Measurements from ENCODE around the gene THOP1.

Gene THOP1

GRCh38 chr19:2798733-2799132 lies 13.4 kb downstream of the THOP1 start:
- DNase-seq (ENCODE audit: low read depth): no peak
- Histone ChIP-seq H3K4me1 (ENCODE audit: control insufficient read depth, insufficient read depth, low read length) (peaks cover 4% of the 10 kb centered on the region), H3K9me3 (ENCODE audit: control insufficient read depth, low read length) (no peaks in the 10 kb centered on the region), H3K4me3 (ENCODE audit: low read length) (no peak overlapping the region), H3K9ac (ENCODE audit: low read length) (no peak overlapping the region), H3K36me3 (ENCODE audit: control insufficient read depth, insufficient read depth, low read length, severe bottlenecking) (peaks cover 36% of the 10 kb centered on the region), H3K27me3 (replicated peaks; ENCODE audit: control insufficient read depth, insufficient read depth, low read length) (no peaks in the 10 kb centered on the region)

GRCh38 chr19:2799273-2800020 lies 14.1 kb downstream of the THOP1 start:
- Histone ChIP-seq H3K36me3 (ENCODE audit: control insufficient read depth, insufficient read depth, low read length, severe bottlenecking) (peaks cover 32% of the 10 kb centered on the region), H3K9ac (ENCODE audit: low read length) (no peak overlapping the region), H3K9me3 (ENCODE audit: control insufficient read depth, low read length) (no peaks in the 10 kb centered on the region), H3K27me3 (replicated peaks; ENCODE audit: control insufficient read depth, insufficient read depth, low read length) (no peaks in the 10 kb centered on the region), H3K4me1 (ENCODE audit: control insufficient read depth, insufficient read depth, low read length) (peaks cover 4% of the 10 kb centered on the region), H3K4me3 (ENCODE audit: low read length) (no peak overlapping the region)
- no peak for DNase-seq (ENCODE audit: low read depth)

GRCh38 chr19:2800506-2800905 lies 15.2 kb downstream of the THOP1 start:
- no peak for DNase-seq (ENCODE audit: low read depth)
- Histone ChIP-seq H3K4me1 (ENCODE audit: control insufficient read depth, insufficient read depth, low read length) (peaks cover 4% of the 10 kb centered on the region), H3K27me3 (replicated peaks; ENCODE audit: control insufficient read depth, insufficient read depth, low read length) (no peaks in the 10 kb centered on the region), H3K9me3 (ENCODE audit: control insufficient read depth, low read length) (no peaks in the 10 kb centered on the region), H3K4me3 (ENCODE audit: low read length) (no peak overlapping the region), H3K36me3 (ENCODE audit: control insufficient read depth, insufficient read depth, low read length, severe bottlenecking) (peaks cover 30% of the 10 kb centered on the region), H3K9ac (ENCODE audit: low read length) (no peak overlapping the region)

- Histone ChIP-seq H3K4me3 (ENCODE audit: low read length) (no peak overlapping the region), H3K36me3 (ENCODE audit: control insufficient read depth, insufficient read depth, low read length, severe bottlenecking) (peaks cover 24% of the 10 kb centered on the region), H3K4me1 (ENCODE audit: control insufficient read depth, insufficient read depth, low read length) (peaks cover 4% of the 10 kb centered on the region), H3K27me3 (replicated peaks; ENCODE audit: control insufficient read depth, insufficient read depth, low read length) (no peaks in the 10 kb centered on the region), H3K9ac (ENCODE audit: low read length) (no peak overlapping the region), H3K9me3 (ENCODE audit: control insufficient read depth, low read length) (no peaks in the 10 kb centered on the region)
- no peak for DNase-seq (ENCODE audit: low read depth)
Measured at GRCh38 chr19:2802826-2803225, 17.5 kb downstream of the THOP1 start.

- no peak overlapping the region for H3K9ac ChIP-seq (ENCODE audit: low read length)
- DNase-seq (ENCODE audit: low read depth): no peak
- H3K4me1 ChIP-seq (ENCODE audit: control insufficient read depth, insufficient read depth, low read length): peaks cover under 1% of the 10 kb centered on the region
- H3K36me3 ChIP-seq (ENCODE audit: control insufficient read depth, insufficient read depth, low read length, severe bottlenecking): peaks cover 27% of the 10 kb centered on the region
- H3K4me3 ChIP-seq (ENCODE audit: low read length): no peak overlapping the region
- no peaks in the 10 kb centered on the region for H3K9me3 ChIP-seq (ENCODE audit: control insufficient read depth, low read length)
- H3K27me3 ChIP-seq (replicated peaks; ENCODE audit: control insufficient read depth, insufficient read depth, low read length): no peaks in the 10 kb centered on the region
Measured at GRCh38 chr19:2803486-2804155, 18.3 kb downstream of the THOP1 start.

GRCh38 chr19:2804156-2805004 lies 19.1 kb downstream of the THOP1 start:
- no peak overlapping the region for H3K4me3 ChIP-seq (ENCODE audit: low read length)
- no peaks in the 10 kb centered on the region for H3K27me3 ChIP-seq (replicated peaks; ENCODE audit: control insufficient read depth, insufficient read depth, low read length)
- H3K36me3 ChIP-seq (ENCODE audit: control insufficient read depth, insufficient read depth, low read length, severe bottlenecking): peaks cover 34% of the 10 kb centered on the region
- H3K9me3 ChIP-seq (ENCODE audit: control insufficient read depth, low read length): no peaks in the 10 kb centered on the region
- DNase-seq (ENCODE audit: low read depth): no peak
- no peaks in the 10 kb centered on the region for H3K4me1 ChIP-seq (ENCODE audit: control insufficient read depth, insufficient read depth, low read length)
- H3K9ac ChIP-seq (ENCODE audit: low read length): no peak overlapping the region

GRCh38 chr19:2805261-2805900 lies 20.1 kb downstream of the THOP1 start:
- Histone ChIP-seq H3K9me3 (ENCODE audit: control insufficient read depth, low read length) (no peaks in the 10 kb centered on the region), H3K4me3 (ENCODE audit: low read length) (no peak overlapping the region), H3K9ac (ENCODE audit: low read length) (no peak overlapping the region), H3K36me3 (ENCODE audit: control insufficient read depth, insufficient read depth, low read length, severe bottlenecking) (peaks cover 39% of the 10 kb centered on the region), H3K27me3 (replicated peaks; ENCODE audit: control insufficient read depth, insufficient read depth, low read length) (no peaks in the 10 kb centered on the region), H3K4me1 (ENCODE audit: control insufficient read depth, insufficient read depth, low read length) (no peaks in the 10 kb centered on the region)
- no peak for DNase-seq (ENCODE audit: low read depth)

GRCh38 chr19:2805991-2806649 lies 20.8 kb downstream of the THOP1 start:
- no peak for DNase-seq (ENCODE audit: low read depth)
- peaks cover 40% of the 10 kb centered on the region for H3K36me3 ChIP-seq (ENCODE audit: control insufficient read depth, insufficient read depth, low read length, severe bottlenecking)
- H3K4me1 ChIP-seq (ENCODE audit: control insufficient read depth, insufficient read depth, low read length): no peaks in the 10 kb centered on the region
- no peaks in the 10 kb centered on the region for H3K27me3 ChIP-seq (replicated peaks; ENCODE audit: control insufficient read depth, insufficient read depth, low read length)
- no peaks in the 10 kb centered on the region for H3K9me3 ChIP-seq (ENCODE audit: control insufficient read depth, low read length)
- no peak overlapping the region for H3K4me3 ChIP-seq (ENCODE audit: low read length)
- no peak overlapping the region for H3K9ac ChIP-seq (ENCODE audit: low read length)

GRCh38 chr19:2806736-2807378 lies 21.6 kb downstream of the THOP1 start:
- Histone ChIP-seq H3K9me3 (ENCODE audit: control insufficient read depth, low read length) (no peaks in the 10 kb centered on the region), H3K36me3 (ENCODE audit: control insufficient read depth, insufficient read depth, low read length, severe bottlenecking) (peaks cover 37% of the 10 kb centered on the region), H3K4me3 (ENCODE audit: low read length) (no peak overlapping the region), H3K9ac (ENCODE audit: low read length) (no peak overlapping the region), H3K27me3 (replicated peaks; ENCODE audit: control insufficient read depth, insufficient read depth, low read length) (no peaks in the 10 kb centered on the region), H3K4me1 (ENCODE audit: control insufficient read depth, insufficient read depth, low read length) (no peaks in the 10 kb centered on the region)
- no peak for DNase-seq (ENCODE audit: low read depth)

- no peaks in the 10 kb centered on the region for H3K27me3 ChIP-seq (replicated peaks; ENCODE audit: control insufficient read depth, insufficient read depth, low read length)
- H3K36me3 ChIP-seq (ENCODE audit: control insufficient read depth, insufficient read depth, low read length, severe bottlenecking): peaks cover 37% of the 10 kb centered on the region
- no peak overlapping the region for H3K4me3 ChIP-seq (ENCODE audit: low read length)
- no peak overlapping the region for H3K9ac ChIP-seq (ENCODE audit: low read length)
- H3K9me3 ChIP-seq (ENCODE audit: control insufficient read depth, low read length): no peaks in the 10 kb centered on the region
- H3K4me1 ChIP-seq (ENCODE audit: control insufficient read depth, insufficient read depth, low read length): no peaks in the 10 kb centered on the region
- no peak for DNase-seq (ENCODE audit: low read depth)
Measured at GRCh38 chr19:2807379-2808128, 22.3 kb downstream of the THOP1 start.
